HepG2 (cell line): ENCODE measurements around the gene NME1. TPM values are rescaled to one million over a fixed set of nuclear protein-coding genes. Genes with fewer than 3 reads are reported as not detected.

Source experiments
- CEBPB ChIP-seq: IDR thresholded peaks from 2 replicates; pipeline ENCODE4 v1.6.1; 2011; ENCODE audit warnings: low read depth, low read length, improper control_type of control experiment, borderline replicate concordance
- CHD4 ChIP-seq: fragments of 200-600 bp; sonication (generic); IDR thresholded peaks from 2 replicates; pipeline ENCODE4 v1.7.0; 2017; ENCODE audit warnings: mild to moderate bottlenecking, low read length, borderline replicate concordance
- DPF2 ChIP-seq: sonication (generic); formaldehyde crosslinking; IDR thresholded peaks from 2 replicates; pipeline ENCODE4 v1.4.0; 2020; ENCODE audit warnings: mild to moderate bottlenecking, low read depth, missing genetic modification reagents, borderline replicate concordance
- FOXK2 ChIP-seq: fragments of 450-650 bp; IDR thresholded peaks from 2 replicates; pipeline ENCODE4 v1.6.1; 2016
- GATA4 ChIP-seq: sonication (generic); IDR thresholded peaks from 2 replicates; pipeline ENCODE4 v1.6.1; 2016; ENCODE audit warnings: antibody characterized with exemption, low read depth, borderline replicate concordance
- GPN1 ChIP-seq: sonication (generic); formaldehyde crosslinking; IDR thresholded peaks from 2 replicates; pipeline ENCODE4 v1.5.1; 2020; ENCODE audit warnings: missing genetic modification reagents, borderline replicate concordance
- HNF4A ChIP-seq: sonication (generic); formaldehyde crosslinking; IDR thresholded peaks from 2 replicates; pipeline ENCODE4 v1.4.0; 2020; ENCODE audit warnings: missing genetic modification reagents
- MAZ ChIP-seq, 2 experiments: sonication (generic) in 1 of 2; formaldehyde crosslinking in 1 of 2; IDR thresholded peaks; 2 replicates each; pipeline versions ENCODE4 v1.5.0 to v1.6.1; 2012 to 2020; ENCODE audit warnings: low read depth in 2 of 2, mild to moderate bottlenecking in 2 of 2, borderline replicate concordance in 1 of 2, improper control_type of control experiment in 1 of 2, low read length in 1 of 2, missing genetic modification reagents in 1 of 2, moderate library complexity in 1 of 2
- MED8 ChIP-seq: sonication (generic); formaldehyde crosslinking; IDR thresholded peaks from 2 replicates; pipeline ENCODE4 v1.8.1; 2023; ENCODE audit warnings: mild to moderate bottlenecking, missing genetic modification reagents; ENCODE audit not compliant: insufficient replicate concordance
- MXI1 ChIP-seq: IDR thresholded peaks from 3 replicates; pipeline ENCODE4 v1.6.1; 2012; ENCODE audit warnings: low read depth, low read length, inconsistent platforms, borderline replicate concordance
- NFYB ChIP-seq: sonication (generic); formaldehyde crosslinking; IDR thresholded peaks from 2 replicates; pipeline ENCODE4 v1.4.0; 2020; ENCODE audit warnings: missing genetic modification reagents
- SMC3 ChIP-seq: IDR thresholded peaks from 2 replicates; pipeline ENCODE4 v1.6.1; 2011; ENCODE audit warnings: low read length, improper control_type of control experiment
- SNAPC2 ChIP-seq: sonication (generic); formaldehyde crosslinking; IDR thresholded peaks from 2 replicates; pipeline ENCODE4 v1.8.1; 2022; ENCODE audit warnings: mild to moderate bottlenecking, missing genetic modification reagents
- TBP ChIP-seq: sonication (generic); formaldehyde crosslinking; IDR thresholded peaks from 2 replicates; pipeline ENCODE4 v1.5.0; 2020; ENCODE audit warnings: missing genetic modification reagents
- TBX3 ChIP-seq: fragments of 450-650 bp; IDR thresholded peaks from 2 replicates; pipeline ENCODE4 v1.6.1; 2017; ENCODE audit warnings: antibody characterized with exemption, mild to moderate bottlenecking, inconsistent platforms, borderline replicate concordance
- ZBTB26 ChIP-seq: IDR thresholded peaks from 2 replicates; pipeline ENCODE4 v1.6.1; 2016; ENCODE audit warnings: missing compliant biosample characterization, missing genetic modification reagents, borderline replicate concordance
- ZNF609 ChIP-seq: sonication (generic); formaldehyde crosslinking; IDR thresholded peaks from 2 replicates; pipeline ENCODE4 v1.4.0; 2020; ENCODE audit warnings: mild to moderate bottlenecking, missing genetic modification reagents, borderline replicate concordance
- ZNF720 ChIP-seq: sonication (generic); formaldehyde crosslinking; IDR thresholded peaks from 2 replicates; pipeline ENCODE4 v1.4.0; 2020; ENCODE audit warnings: missing genetic modification reagents
- ZNF781 ChIP-seq: sonication (generic); formaldehyde crosslinking; IDR thresholded peaks from 2 replicates; pipeline ENCODE4 v1.5.1; 2020; ENCODE audit warnings: borderline replicate concordance, mild to moderate bottlenecking, missing genetic modification reagents; ENCODE audit errors: not compliant biosample characterization
- polyA plus RNA-seq, 8 experiments: library from polyadenylated mRNA; depleted of rRNA in 3 of 8; stranded (reverse) in 7 of 8; unstranded in 1 of 8; fragments of >200 nt; fragmentation: Illumina TruSeq in 4 of 8; extraction: Trizol in 4 of 8; gene quantifications; 2 replicates each; pipeline versions ENCODE4 v1.2.1 to v1.2.3, GENCODE V29; 2011 to 2016; ENCODE audit warnings: low read depth in 4 of 8, missing spikeins in 1 of 8, mixed read lengths in 1 of 8; ENCODE audit not compliant: insufficient read depth in 1 of 8
- total RNA-seq, 5 experiments: library from RNA; depleted of rRNA; stranded (reverse); fragments of >200 nt; fragmentation: Illumina TruSeq; extraction: Trizol; gene quantifications; 2 replicates each; pipeline ENCODE4 v1.2.3, GENCODE V29; 2016; ENCODE audit warnings: low read depth in 1 of 5
- TF ChIP-seq, protein P1 (sequence below): sonication (generic); formaldehyde crosslinking; IDR thresholded peaks from 2 replicates; pipeline ENCODE4 v1.4.0; 2020; ENCODE audit warnings: mild to moderate bottlenecking, missing genetic modification reagents
- TF ChIP-seq, protein P2 (sequence below): sonication (generic); formaldehyde crosslinking; IDR thresholded peaks from 2 replicates; pipeline ENCODE4 v1.4.0; 2020; ENCODE audit warnings: missing genetic modification reagents

NME1 gene
- total and polyA plus RNA-seq, 2 of the 13 experiments (the other 11 are each of a cell fraction or from before 2014, with no cell fraction given) = 295 to 516 TPM

- TF ChIP-seq, protein P1, sequence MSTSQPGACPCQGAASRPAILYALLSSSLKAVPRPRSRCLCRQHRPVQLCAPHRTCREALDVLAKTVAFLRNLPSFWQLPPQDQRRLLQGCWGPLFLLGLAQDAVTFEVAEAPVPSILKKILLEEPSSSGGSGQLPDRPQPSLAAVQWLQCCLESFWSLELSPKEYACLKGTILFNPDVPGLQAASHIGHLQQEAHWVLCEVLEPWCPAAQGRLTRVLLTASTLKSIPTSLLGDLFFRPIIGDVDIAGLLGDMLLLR (CRISPR knock-in tag) = peak; percentile 95
- TF ChIP-seq ZNF720 (CRISPR knock-in tag) (no peak), MAZ (IDR thresholded peaks at IDR 0.05; ENCODE audit: borderline replicate concordance, low read depth, low read length) (peak; percentile 30; the same call in 1 of the 2 replicates), MAZ (CRISPR knock-in tag; IDR thresholded peaks at IDR 0.05; ENCODE audit: low read depth) (peak; percentile 94), FOXK2 (no peak), SNAPC2 (CRISPR knock-in tag) (no peak), MXI1 (peak; percentile 90; the same call in 2 of the 3 replicates), CHD4 (no peak), SMC3 (no peak), GPN1 (CRISPR knock-in tag) (no peak), HNF4A (peak; percentile 1; the same call in 1 of the 2 replicates), DPF2 (no peak; the same call in 1 of the 2 replicates), MED8 (CRISPR knock-in tag) (peak; percentile 53), ZBTB26 (CRISPR knock-in tag) (no peak), CEBPB (no peak), ZNF781 (CRISPR knock-in tag) (peak; percentile 59), GATA4 (no peak), NFYB (CRISPR knock-in tag) (no peak), ZNF609 (no peak; the same call in 1 of the 2 replicates), TBP (CRISPR knock-in tag) (no peak), TBX3 (no peak)
- TF ChIP-seq, protein P2, sequence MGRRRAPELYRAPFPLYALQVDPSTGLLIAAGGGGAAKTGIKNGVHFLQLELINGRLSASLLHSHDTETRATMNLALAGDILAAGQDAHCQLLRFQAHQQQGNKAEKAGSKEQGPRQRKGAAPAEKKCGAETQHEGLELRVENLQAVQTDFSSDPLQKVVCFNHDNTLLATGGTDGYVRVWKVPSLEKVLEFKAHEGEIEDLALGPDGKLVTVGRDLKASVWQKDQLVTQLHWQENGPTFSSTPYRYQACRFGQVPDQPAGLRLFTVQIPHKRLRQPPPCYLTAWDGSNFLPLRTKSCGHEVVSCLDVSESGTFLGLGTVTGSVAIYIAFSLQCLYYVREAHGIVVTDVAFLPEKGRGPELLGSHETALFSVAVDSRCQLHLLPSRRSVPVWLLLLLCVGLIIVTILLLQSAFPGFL (CRISPR knock-in tag) = no peak
Measured at GRCh38 chr17:51166198-51166986, 13.0 kb downstream of the NME1 start, which contains the start of gene NME2 (continued).
